ENCODE measurements around the gene PLCXD1.

- TF ChIP-seq CTCF (IDR thresholded peaks at IDR 0.05; ENCODE audit: insufficient read depth, low read depth, low read length), result no peak
- TF ChIP-seq EZH2 (IDR thresholded peaks at IDR 0.05; ENCODE audit: insufficient read depth, low read length), result no peak
Measured at GRCh38 chrX:336227-336626, 55.0 kb downstream of the PLCXD1 start.
